Breast epithelium (tissue), 3 donors: ENCODE measurements around the gene EFEMP1.

Experiments used
- CTCF ChIP-seq, 3 donors: fragments of 450-650 bp; IDR thresholded peaks; one replicate each; pipeline ENCODE4 v1.5.1; 2016 to 2017; ENCODE audit warnings: antibody characterized with exemption in 3 of 3, mild to moderate bottlenecking in 3 of 3, moderate library complexity in 3 of 3
- POLR2A ChIP-seq: fragments of 450-650 bp; IDR thresholded peaks from one replicate; pipeline ENCODE4 v1.6.1; 2016; ENCODE audit warnings: antibody characterized with exemption, mild to moderate bottlenecking, moderate library complexity

GRCh38 chr2:55919574-55919973, 4.0 kb downstream of the EFEMP1 start:
- TF ChIP-seq POLR2A (no peak), CTCF (IDR thresholded peaks at IDR 0.05) (no peak)
